Stimulated activated CD8-positive, alpha-beta memory T cell treated with anti-CD3 and anti-CD28 coated beads, Interleukin-4, amount 100 ng/mL, for 24 hours (primary cell): ENCODE data around the gene NLRP12.
"Not testable (repeated sequence)": the region's sequence is repeated elsewhere in the genome, so short reads cannot be mapped to it uniquely, and the experiment has no call there.

Experiments used
- DNase-seq: peaks from one replicate; pipeline ENCODE4 v3.0.0-alpha.2; 2020; ENCODE audit warnings: low read depth

Gene NLRP12

DNA sequence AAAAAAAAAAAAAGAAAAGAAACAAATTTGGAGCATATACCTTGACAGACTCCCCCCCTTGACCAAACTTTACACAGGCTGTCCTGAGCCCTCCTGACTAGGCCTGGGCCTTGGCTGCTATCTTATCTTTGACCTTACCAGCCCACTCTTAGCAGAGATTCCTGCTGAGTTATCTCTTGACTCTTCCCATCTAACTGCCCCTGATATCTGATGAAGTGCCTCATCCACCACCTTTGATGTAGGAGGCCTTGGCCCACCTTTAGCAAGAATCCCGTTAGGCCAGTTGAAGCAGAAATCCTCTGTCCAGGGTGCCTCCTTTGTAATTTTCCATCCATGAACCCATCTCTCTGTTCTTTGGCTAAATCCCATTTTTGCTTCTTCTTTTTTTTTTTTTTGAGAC, 43.6 kb downstream of the NLRP12 start:
- no peak for DNase-seq

DNA sequence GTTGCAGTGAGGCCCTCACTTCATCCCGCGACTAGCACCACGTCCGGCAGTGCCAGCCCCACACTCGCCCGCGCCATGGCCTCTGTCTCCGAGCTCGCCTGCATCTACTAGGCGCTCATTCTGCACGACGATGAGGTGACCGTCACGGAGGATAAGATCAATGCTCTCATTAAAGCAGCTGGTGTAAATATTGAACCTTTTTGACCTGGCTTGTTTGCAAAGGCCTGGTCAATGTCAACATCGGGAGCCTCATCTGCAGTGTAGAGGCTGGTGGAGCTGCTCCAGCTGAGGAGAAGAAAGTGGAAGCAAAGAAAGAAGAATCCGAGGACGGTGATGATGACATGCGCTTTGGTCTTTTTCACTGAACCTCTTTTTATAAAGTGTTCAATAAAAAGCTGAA, 48.6 kb downstream of the NLRP12 start:
- DNase-seq, result no peak

DNA sequence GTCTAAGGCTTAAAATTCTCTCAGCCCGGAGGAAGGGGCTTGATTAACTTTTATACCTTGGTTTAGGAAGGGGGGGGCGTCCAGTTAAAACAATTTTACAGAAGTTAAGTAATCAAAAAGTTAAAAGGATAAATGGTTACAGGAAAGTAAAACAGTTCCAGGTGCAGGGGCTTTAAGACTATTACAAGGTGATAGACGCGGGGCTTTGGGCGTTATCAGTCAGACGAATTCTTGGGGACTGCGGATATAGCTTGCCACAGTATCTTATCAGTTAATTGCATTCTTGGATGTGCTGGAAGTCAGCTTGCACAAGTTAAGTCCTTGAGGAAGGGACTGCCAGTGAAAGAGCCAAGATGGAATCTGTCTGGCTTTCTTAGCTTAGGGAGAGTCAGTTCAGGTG, 49.6 kb downstream of the NLRP12 start:
- DNase-seq, result not testable (repeated sequence)

DNA sequence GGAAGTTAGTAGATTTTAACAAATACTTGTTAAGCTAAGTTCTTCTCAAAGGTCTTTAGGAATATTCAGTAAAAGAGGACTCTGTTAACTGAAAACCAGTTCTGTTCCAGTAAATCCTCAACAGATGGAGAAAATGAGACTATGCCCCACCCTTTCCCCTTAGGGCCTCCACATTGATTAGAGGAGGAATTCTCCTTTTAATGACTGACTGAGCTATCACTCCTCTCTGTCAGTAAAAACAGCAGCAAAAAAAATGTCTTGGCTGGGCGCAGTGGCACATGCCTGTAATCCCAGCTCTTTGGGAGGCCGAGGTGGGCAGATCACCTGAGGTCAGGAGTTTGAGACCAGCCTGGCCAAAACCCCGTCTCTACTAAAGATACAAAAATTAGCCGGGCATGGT, 50.1 kb downstream of the NLRP12 start:
- DNase-seq, result no peak

DNA sequence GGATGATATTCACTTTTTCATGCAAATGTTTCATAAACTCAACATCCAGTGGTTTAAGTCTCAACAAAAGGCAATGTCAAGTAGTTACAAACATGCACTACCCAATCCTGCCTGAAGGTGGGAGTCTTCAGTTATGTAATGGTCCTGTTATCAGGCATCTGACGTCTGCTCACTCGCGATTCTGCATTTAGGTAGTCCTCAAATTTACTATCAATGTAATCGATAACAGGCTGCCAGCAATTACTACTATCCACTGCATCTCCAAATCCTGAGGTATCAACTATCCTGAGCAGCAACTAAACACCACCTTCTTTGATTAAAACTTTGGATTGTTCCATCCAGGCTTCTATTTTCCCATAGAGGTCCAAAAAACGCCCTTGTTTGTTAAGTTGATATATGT, 51.2 kb downstream of the NLRP12 start:
- DNase-seq, result peak; percentile 7

DNA sequence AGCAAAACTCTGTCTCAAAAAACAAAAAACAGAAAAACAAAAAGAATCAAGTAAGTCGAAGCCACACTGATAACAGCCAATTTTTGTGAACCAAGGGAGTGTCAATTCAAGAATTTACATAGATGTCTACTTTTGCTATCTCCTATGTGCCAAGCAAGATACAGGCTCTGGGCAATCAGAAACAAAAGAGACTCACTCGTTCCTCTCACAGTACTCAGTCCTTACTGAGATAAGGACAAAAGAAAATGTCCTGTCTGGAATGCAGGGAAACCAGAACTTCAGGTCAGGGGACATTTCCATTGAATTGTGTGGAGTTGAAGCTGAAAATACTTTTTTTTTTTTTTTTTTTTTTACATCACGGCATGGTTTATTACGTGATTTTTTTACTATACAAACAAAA, 53.0 kb downstream of the NLRP12 start:
- no peak for DNase-seq

DNA sequence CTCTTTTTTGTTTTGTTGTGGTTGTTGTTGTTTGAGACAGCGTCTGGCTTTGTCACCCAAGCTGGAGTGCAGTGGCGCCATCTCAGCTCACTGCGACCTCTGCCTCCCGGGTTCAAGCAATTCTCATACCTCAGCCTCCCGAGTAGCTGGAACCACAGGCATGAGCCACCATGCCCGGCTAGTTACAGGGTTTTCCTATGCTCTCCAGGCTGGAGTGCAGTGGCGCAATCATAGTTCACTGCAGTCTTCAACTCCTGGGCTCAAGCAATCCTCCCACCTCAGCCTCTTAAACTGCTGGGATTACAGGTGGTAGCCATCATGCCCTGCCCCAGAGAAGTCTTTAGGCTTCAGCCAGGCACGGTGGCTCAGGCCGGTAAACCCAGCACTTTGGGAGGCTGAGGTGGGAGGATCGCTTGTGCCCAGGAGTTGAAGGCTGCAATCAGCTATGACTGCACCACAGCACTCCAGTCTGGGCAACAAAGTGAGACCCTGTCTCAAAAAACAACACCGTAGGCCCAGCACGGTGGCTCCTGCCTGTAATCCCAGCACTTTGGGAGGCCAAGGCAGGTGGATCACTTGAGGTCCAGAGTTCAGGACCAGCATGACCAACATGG, 54.3 kb downstream of the NLRP12 start:
- DNase-seq, result not testable (repeated sequence)

DNA sequence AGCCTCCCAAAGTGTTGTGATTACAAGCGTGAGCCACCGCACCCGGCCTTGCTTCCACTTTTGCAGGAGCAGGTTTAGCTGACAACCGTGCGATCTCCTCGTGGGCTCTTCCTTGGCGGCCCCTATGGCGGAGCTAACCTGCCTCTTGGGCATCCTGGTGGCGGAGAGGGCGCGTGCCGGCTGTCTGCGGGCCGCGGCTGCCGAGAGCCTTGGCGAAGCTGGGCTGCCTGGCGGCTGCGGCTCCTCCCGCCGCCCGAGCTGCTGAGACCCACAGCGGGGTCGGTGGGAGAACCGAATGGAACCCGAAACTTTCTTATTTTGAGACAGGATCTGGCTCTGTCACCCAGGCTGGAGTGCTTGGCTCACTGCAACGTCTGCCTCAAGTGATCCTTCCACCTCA, 55.7 kb downstream of the NLRP12 start:
- no peak for DNase-seq

DNA sequence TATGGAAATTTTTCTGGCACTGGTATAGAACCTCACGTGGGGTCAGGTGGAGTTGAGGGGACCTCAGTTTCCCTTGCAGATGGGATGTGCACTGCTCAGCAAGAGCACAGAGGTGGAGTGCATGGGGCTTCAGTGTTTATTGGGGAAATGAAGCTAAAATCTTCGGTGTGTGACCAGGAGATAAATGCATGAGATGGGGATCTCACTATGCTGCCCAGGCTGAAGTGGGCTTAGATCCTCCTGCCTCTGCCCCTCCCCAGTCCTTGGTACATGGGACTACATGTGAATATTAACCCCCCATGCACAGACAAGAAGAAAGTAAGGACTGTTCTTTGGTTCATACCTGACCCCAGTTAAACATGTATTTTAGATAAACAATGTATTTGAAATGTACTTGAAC, 65.1 kb downstream of the NLRP12 start:
- DNase-seq, result not testable (repeated sequence)
